Heart left ventricle (tissue), 16 donors: ENCODE data around the gene RALGAPA2. TPM values are rescaled to one million over a fixed set of nuclear protein-coding genes. Genes with fewer than 3 reads are reported as not detected.

Source experiments
- ATAC-seq, 4 donors: fragments of 200-7000 bp; cut with Tn5 transposase; one replicate each; pipeline ENCODE4 v1.9.1; 2020 to 2022; ENCODE audit warnings: moderate library complexity in 4 of 4, mild to moderate bottlenecking in 3 of 4, moderate number of reproducible peaks in 1 of 4
- DNase-seq, 5 donors: peaks; one replicate each; pipeline ENCODE4 v3.0.0-alpha.2; 2020
- H3K27ac ChIP-seq, 12 donors: fragments of 200-600 bp; sonication (generic) in 4 of 12; one replicate each; pipeline versions ENCODE4 v1.5.0 to v1.8.0; 2016 to 2022; ENCODE audit warnings: mild to moderate bottlenecking in 2 of 12
- H3K27me3 ChIP-seq, 9 donors: fragments of 200-600 bp; sonication (generic) in 2 of 9; one replicate each; pipeline versions ENCODE4 v1.5.1 to v1.8.0; 2016 to 2022; ENCODE audit warnings: mild to moderate bottlenecking in 3 of 9
- H3K36me3 ChIP-seq, 9 donors: fragments of 200-600 bp; sonication (generic) in 2 of 9; one replicate each; pipeline versions ENCODE4 v1.5.0 to v1.8.0; 2018 to 2022; ENCODE audit warnings: mild to moderate bottlenecking in 2 of 9
- H3K4me1 ChIP-seq, 12 donors: fragments of 200-600 bp; sonication (generic) in 4 of 12; one replicate each; pipeline versions ENCODE4 v1.5.0 to v1.8.0; 2016 to 2022; ENCODE audit warnings: mild to moderate bottlenecking in 3 of 12
- H3K4me3 ChIP-seq, 12 donors: fragments of 200-600 bp; sonication (generic) in 4 of 12; one replicate each; pipeline versions ENCODE4 v1.5.0 to v1.8.0; 2017 to 2022; ENCODE audit warnings: mild to moderate bottlenecking in 9 of 12, moderate library complexity in 4 of 12
- H3K9me3 ChIP-seq, 12 donors: fragments of 200-600 bp; sonication (generic) in 4 of 12; one replicate each; pipeline versions ENCODE4 v1.5.0 to v1.8.0; 2016 to 2022; ENCODE audit warnings: mild to moderate bottlenecking in 1 of 12
- POLR2A ChIP-seq, 2 donors: fragments of 450-650 bp; IDR thresholded peaks; one replicate each; pipeline ENCODE4 v1.6.1; 2017; ENCODE audit warnings: antibody characterized with exemption in 2 of 2, mild to moderate bottlenecking in 2 of 2, moderate library complexity in 2 of 2
- WGBS, 4 donors: extraction: QIAGEN DNeasy Blood & Tissue Kit in 2 of 4; methylation state at CpG; one replicate each; pipeline versions ENCODE4 v1.1.5 to v1.1.7; 2013 to 2018; 5-methylcytosine and 5-hydroxymethylcytosine counted together
- intact Hi-C, 10 donors: fragments of 100-400 bp; cut with DNase I; formaldehyde crosslinking; loops; one replicate each; pipeline versions ENCODE4 v1.11.1 to v1.14.2; 2022
- polyA plus RNA-seq, 2 donors: library from polyadenylated mRNA; stranded (reverse); fragments of 200-250 nt; gene quantifications; one replicate each; pipeline ENCODE4 v1.2.3, GENCODE V29; 2013
- total RNA-seq, 9 donors: library from RNA; depleted of rRNA in 2 of 9; stranded (reverse); fragments of >200 nt in 2 of 9; fragmentation: NEBNext Ultra II Directional in 3 of 9; extraction: Animal tissue kit (Norgen Biotek cat#: 25700) in 3 of 9; gene quantifications; one replicate each; pipeline versions ENCODE4 v1.1.0 to v1.2.4, GENCODE V29; 2016 to 2023
- TF ChIP-seq, protein P1 (sequence below), 12 donors: fragments of 200-600 bp; sonication (generic) in 4 of 12; IDR thresholded peaks; one replicate each; pipeline versions ENCODE4 v1.5.0 to v1.8.0; 2018 to 2022; ENCODE audit warnings: antibody characterized with exemption in 12 of 12, mild to moderate bottlenecking in 5 of 12
- donor health status: ischemic (EF 13 %, LVEDD 7.1; RV severe dilation, severe dysfunction).
- donor health status: healthy with polysubstance abuse.
- donor health status: DM: no; HTN: yes; CAD: no.
- donor health status: DM: no; HTN: no; CAD: no.
- donor health status: ischemic (EF 25% LVEDD 6.9; RV normal size, moderate dysfunction).
- donor health status: ischemic (EF 25% LVEDD 5.7; RV mildly dilated, moderate dysfunction).
- donor health status: healthy.
- donor health status: DM: yes; HTN: yes; CAD: no.
- donor health status: ischemic (EF 35%, LVEDD 5.7; RV mildly dilated, moderate dysfunction).
- donor health status: nonischemic (EF 11% LVEDD 7.7; RV severe dilation, severe dysfunction).
- donor health status: DM: yes; HTN: yes; CAD: no.
- donor health status: PGD.
- donor health status: ischemic (EF 29% LVEDD 5.4; RV normal size, mild dysfunction).
- donor health status: nonischemic (EF 23%, LVEDD 6.1; RV moderate dilation, normal function).

The RALGAPA2 gene
- total and polyA plus RNA-seq, 11 donors = 5.6 to 33.8 (median 21.4) TPM

DNA sequence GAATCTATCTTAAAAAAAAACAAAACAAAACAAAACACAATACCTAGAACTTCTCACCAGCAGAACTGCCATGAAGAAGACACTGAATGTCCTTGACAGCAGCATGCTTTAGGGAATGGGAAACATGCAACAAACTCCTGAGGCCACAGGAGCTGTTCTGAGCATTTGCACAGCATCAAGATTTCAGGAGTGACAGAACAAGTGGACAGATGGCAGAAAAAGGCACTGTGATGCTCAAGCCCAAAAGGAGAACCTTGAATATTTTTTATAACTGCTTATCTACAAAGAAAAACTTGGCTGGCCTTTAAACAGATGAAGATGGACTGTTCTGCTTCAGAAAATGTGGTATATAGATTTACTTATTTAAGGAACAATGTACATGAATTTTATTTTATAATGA, 158.9 kb downstream of the RALGAPA2 start:
- DNase-seq (no peak), ATAC-seq (no peak)
- H3K4me1 ChIP-seq = no peaks in the 10 kb centered on the region
- TF ChIP-seq, protein P1, sequence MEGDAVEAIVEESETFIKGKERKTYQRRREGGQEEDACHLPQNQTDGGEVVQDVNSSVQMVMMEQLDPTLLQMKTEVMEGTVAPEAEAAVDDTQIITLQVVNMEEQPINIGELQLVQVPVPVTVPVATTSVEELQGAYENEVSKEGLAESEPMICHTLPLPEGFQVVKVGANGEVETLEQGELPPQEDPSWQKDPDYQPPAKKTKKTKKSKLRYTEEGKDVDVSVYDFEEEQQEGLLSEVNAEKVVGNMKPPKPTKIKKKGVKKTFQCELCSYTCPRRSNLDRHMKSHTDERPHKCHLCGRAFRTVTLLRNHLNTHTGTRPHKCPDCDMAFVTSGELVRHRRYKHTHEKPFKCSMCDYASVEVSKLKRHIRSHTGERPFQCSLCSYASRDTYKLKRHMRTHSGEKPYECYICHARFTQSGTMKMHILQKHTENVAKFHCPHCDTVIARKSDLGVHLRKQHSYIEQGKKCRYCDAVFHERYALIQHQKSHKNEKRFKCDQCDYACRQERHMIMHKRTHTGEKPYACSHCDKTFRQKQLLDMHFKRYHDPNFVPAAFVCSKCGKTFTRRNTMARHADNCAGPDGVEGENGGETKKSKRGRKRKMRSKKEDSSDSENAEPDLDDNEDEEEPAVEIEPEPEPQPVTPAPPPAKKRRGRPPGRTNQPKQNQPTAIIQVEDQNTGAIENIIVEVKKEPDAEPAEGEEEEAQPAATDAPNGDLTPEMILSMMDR (IDR thresholded peaks at IDR 0.05) = no peak
- TF ChIP-seq POLR2A (IDR thresholded peaks at IDR 0.05) = no peak
- H3K27me3 ChIP-seq = no peaks in the 10 kb centered on the region
- intact Hi-C loops = no loop called here
- H3K4me3 ChIP-seq = no peak overlapping the region
- peaks cover 0 to 15% (median 0%) of the 10 kb centered on the region in 12 donors for H3K9me3 ChIP-seq
- no peak overlapping the region for H3K27ac ChIP-seq
- peaks cover 0 to 19% (median 4%) of the 10 kb centered on the region in 9 donors for H3K36me3 ChIP-seq

DNA sequence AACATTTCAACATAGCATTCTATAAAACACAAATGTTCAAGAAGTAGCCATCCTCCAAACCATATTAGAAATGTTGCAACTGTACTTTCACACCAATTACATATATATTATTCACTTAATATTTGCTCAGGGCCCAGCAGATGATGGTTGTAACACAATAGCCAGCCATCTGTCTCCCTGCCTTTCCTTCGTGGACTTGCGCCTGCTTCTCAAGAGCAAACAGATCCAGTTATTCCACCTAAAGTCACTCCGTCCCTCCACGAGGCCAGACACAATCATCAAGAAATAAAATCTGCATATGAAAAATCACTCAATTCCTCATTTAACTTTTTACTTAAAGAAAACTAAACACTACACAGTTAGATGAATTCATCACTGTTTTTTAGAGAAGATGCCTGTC, 160.4 kb downstream of the RALGAPA2 start:
- 94 to 96% (median 96%) methylated on average over 4 of the region's 4 CpGs for WGBS, 4 donors
- H3K27me3 ChIP-seq = no peaks in the 10 kb centered on the region
- TF ChIP-seq, protein P1 (IDR thresholded peaks at IDR 0.05) = no peak

DNA sequence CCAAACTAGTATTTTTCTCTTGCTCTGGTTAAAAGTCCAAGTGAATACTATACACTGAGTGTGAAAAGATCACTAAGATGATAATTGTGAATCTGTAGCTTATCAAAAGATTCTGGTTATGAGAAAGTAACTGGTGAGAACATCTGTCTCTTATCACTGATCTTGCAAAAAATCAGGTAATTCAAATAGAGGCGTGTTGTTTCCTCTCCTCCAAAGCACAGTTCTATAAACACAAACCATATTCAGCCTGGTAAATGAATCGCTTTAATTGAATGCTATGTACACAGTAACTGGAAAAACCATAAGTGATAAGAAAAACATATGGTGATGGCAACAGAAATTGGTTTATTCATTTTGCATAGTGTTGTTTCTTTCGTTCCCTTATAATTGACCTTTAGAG, 161.0 kb downstream of the RALGAPA2 start:
- intact Hi-C loops = no loop called here
- Histone ChIP-seq H3K36me3 (peaks cover 0 to 22% (median 11%) of the 10 kb centered on the region in 9 donors), H3K9me3 (peaks cover 0 to 15% (median 0%) of the 10 kb centered on the region in 12 donors), H3K27me3 (no peaks in the 10 kb centered on the region), H3K4me3 (no peak overlapping the region), H3K4me1 (no peaks in the 10 kb centered on the region), H3K27ac (no peak overlapping the region)
- no peak for ATAC-seq
- WGBS, 4 donors = 75 to 88% (median 84%) methylated on average over 3 of the region's 3 CpGs
- DNase-seq = no peak
- TF ChIP-seq POLR2A (IDR thresholded peaks at IDR 0.05) = no peak
- TF ChIP-seq, protein P1 (IDR thresholded peaks at IDR 0.05) = no peak

More for the DNA sequence above, 160.4 kb downstream of the RALGAPA2 start:
- H3K4me1 ChIP-seq = no peaks in the 10 kb centered on the region
- DNase-seq (no peak), ATAC-seq (no peak)
- H3K27ac ChIP-seq = no peak overlapping the region
- H3K4me3 ChIP-seq = no peak overlapping the region
- peaks cover 0 to 21% (median 8%) of the 10 kb centered on the region in 9 donors for H3K36me3 ChIP-seq
- intact Hi-C loops = no loop called here
- H3K9me3 ChIP-seq = peaks cover 0 to 15% (median 0%) of the 10 kb centered on the region in 12 donors

DNA sequence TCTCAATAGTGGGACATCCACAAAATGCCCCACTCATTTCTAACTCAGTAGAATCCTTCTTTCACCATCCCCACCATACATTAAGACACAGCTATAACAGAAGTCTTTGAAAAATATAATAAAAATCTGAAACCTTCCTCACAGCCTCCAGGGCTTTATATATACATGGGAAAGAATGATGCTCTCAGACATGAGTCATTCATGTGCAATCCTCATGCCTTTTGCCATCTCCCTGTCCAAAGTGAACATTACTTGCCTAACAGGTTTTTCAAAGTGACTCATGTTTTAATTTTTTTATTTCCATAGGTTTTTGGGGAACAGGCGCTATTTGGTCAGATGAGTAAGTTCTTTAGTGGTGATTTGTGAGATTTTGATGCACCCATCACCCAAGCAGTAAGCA, 162.7 kb downstream of the RALGAPA2 start:
- DNase-seq = no peak
- H3K4me1 ChIP-seq = no peaks in the 10 kb centered on the region
- H3K36me3 ChIP-seq = peaks cover 0 to 32% (median 19%) of the 10 kb centered on the region in 9 donors
- ATAC-seq = no peak
- no peaks in the 10 kb centered on the region for H3K27me3 ChIP-seq
- intact Hi-C loops = no loop called here
- peaks cover 0 to 2% (median 0%) of the 10 kb centered on the region in 12 donors for H3K9me3 ChIP-seq
- no peak for TF ChIP-seq POLR2A (IDR thresholded peaks at IDR 0.05)
- TF ChIP-seq, protein P1 (IDR thresholded peaks at IDR 0.05) = no peak
- no peak overlapping the region for H3K4me3 ChIP-seq
- H3K27ac ChIP-seq = no peak overlapping the region
- 96 to 100% (median 98%) methylated on average over 1 of the region's 1 CpG for WGBS, 4 donors
